Right cardiac atrium (tissue), 5 donors: ENCODE measurements around the gene ETF1. TPM values are rescaled to one million over a fixed set of nuclear protein-coding genes. Genes with fewer than 3 reads are reported as not detected.
A peak's percentile ranks its signal among the peaks of the same experiment; 100 is the strongest.

ENCODE experiments used
- ATAC-seq, 2 donors: fragments of 200-7000 bp; cut with Tn5 transposase; one replicate each; pipeline versions ENCODE4 v1.8.0 to v1.9.1; 2020; ENCODE audit warnings: moderate library complexity in 2 of 2, mild to moderate bottlenecking in 1 of 2
- DNase-seq, 3 donors: peaks; one replicate each; pipeline ENCODE4 v3.0.0-alpha.2; 2020
- H3K27ac ChIP-seq: one replicate; pipeline ENCODE4 v1.5.1; 2013; ENCODE audit warnings: mild to moderate bottlenecking, low read length, control low read depth, moderate library complexity
- H3K27me3 ChIP-seq: one replicate; pipeline ENCODE4 v1.6.1; 2013; ENCODE audit not compliant: control insufficient read depth, insufficient read depth
- H3K4me1 ChIP-seq: one replicate; pipeline ENCODE4 v1.6.1; 2013; ENCODE audit warnings: low read length; ENCODE audit not compliant: control insufficient read depth, insufficient read depth
- H3K4me3 ChIP-seq: one replicate; pipeline ENCODE4 v1.5.1; 2013; ENCODE audit warnings: low read length, control low read depth
- H3K9me3 ChIP-seq: one replicate; pipeline ENCODE4 v1.6.1; 2013; ENCODE audit warnings: low read length; ENCODE audit not compliant: control insufficient read depth
- WGBS: extraction: QIAGEN DNeasy Blood & Tissue Kit; methylation state at CpG from one replicate; pipeline ENCODE4 v1.1.7; 2013; 5-methylcytosine and 5-hydroxymethylcytosine counted together
- intact Hi-C, 4 donors: fragments of 100-400 bp; cut with DNase I; formaldehyde crosslinking; loops; one replicate each; pipeline versions ENCODE4 v1.11.0 to v1.14.0; 2022 to 2023
- polyA plus RNA-seq: library from polyadenylated mRNA; stranded (reverse); fragments of 200-250 nt; gene quantifications from one replicate; pipeline ENCODE4 v1.2.3, GENCODE V29; 2013
- total RNA-seq, 4 donors: library from RNA; stranded (reverse); fragmentation: NEBNext Ultra II Directional; extraction: Animal tissue kit (Norgen Biotek cat#: 25700); gene quantifications; one replicate each; pipeline ENCODE4 v1.2.1, GENCODE V29; 2021
- donor health status: healthy with polysubstance abuse.
- donor health status: DM: no; HTN: yes; CAD: no.
- donor health status: DM: no; HTN: no; CAD: no.
- donor health status: DM: no; HTN: yes; CAD: no; lungs with severe emphysema.
- donor health status: DM: yes; HTN: yes; CAD: no.

ETF1 gene
- total and polyA plus RNA-seq, 5 donors = 35.2 to 114 (median 78.4) TPM

GRCh38 chr5:138461343-138462125 lies 81.5 kb downstream of the ETF1 start:
- Histone ChIP-seq H3K4me1 (peaks cover 10% of the 10 kb centered on the region), H3K9me3 (no peaks in the 10 kb centered on the region), H3K27me3 (no peaks in the 10 kb centered on the region), H3K27ac (no peak overlapping the region), H3K4me3 (no peak overlapping the region)
- no peak for ATAC-seq
- intact Hi-C loops = loop anchor here in 1 of 4 donors (10.0 kb wide), 1 partner anchor 83 kb away; the partner anchor contains the start of gene ETF1
- 72% methylated on average over 11 of the region's 11 CpGs for WGBS
- DNase-seq = peak; percentile 50 to 59 (median 58)

GRCh38 chr5:138460032-138460693 lies 82.9 kb downstream of the ETF1 start:
- ATAC-seq (no peak), DNase-seq (no peak)
- 68% methylated on average over 4 of the region's 4 CpGs for WGBS
- no peak overlapping the region for H3K27ac ChIP-seq
- H3K27me3 ChIP-seq = no peaks in the 10 kb centered on the region
- no peak overlapping the region for H3K4me3 ChIP-seq
- intact Hi-C loops = loop anchor here in 1 of 4 donors (10.0 kb wide), 1 partner anchor 85 kb away; the partner anchor contains the start of gene ETF1
- no peaks in the 10 kb centered on the region for H3K9me3 ChIP-seq
- peaks cover 10% of the 10 kb centered on the region for H3K4me1 ChIP-seq

GRCh38 chr5:138459311-138459933 lies 83.6 kb downstream of the ETF1 start:
- H3K27me3 ChIP-seq = no peaks in the 10 kb centered on the region
- DNase-seq (peak; percentile 64 to 83 (median 79)), ATAC-seq (peak in 1 of 2 donors; percentile 34)
- no peak overlapping the region for H3K27ac ChIP-seq
- intact Hi-C loops = no loop called here
- H3K4me1 ChIP-seq = peaks cover 10% of the 10 kb centered on the region
- H3K4me3 ChIP-seq = no peak overlapping the region
- WGBS = 64% methylated on average over 11 of the region's 11 CpGs
- no peaks in the 10 kb centered on the region for H3K9me3 ChIP-seq

GRCh38 chr5:138458856-138459255 lies 84.2 kb downstream of the ETF1 start:
- H3K27ac ChIP-seq = no peak overlapping the region

GRCh38 chr5:138458384-138458783 lies 84.7 kb downstream of the ETF1 start:
- no peaks in the 10 kb centered on the region for H3K9me3 ChIP-seq
- peak in 1 of 3 donors; percentile 64 for DNase-seq
- H3K4me1 ChIP-seq = peaks cover 9% of the 10 kb centered on the region
- intact Hi-C loops = no loop called here
- H3K4me3 ChIP-seq = no peak overlapping the region
- WGBS = 10% methylated on average over 11 of the region's 11 CpGs
- no peak overlapping the region for H3K27ac ChIP-seq
- ATAC-seq = peak; percentile 20 to 45
- H3K27me3 ChIP-seq = no peaks in the 10 kb centered on the region

More at GRCh38 chr5:138458856-138459255, 84.2 kb downstream of the ETF1 start:
- H3K4me3 ChIP-seq = no peak overlapping the region
- whole genome bisulfite sequencing = 72% methylated on average over 9 of the region's 9 CpGs
- H3K27me3 ChIP-seq = no peaks in the 10 kb centered on the region
- DNase-seq = no peak
- ATAC-seq = no peak
- peaks cover 10% of the 10 kb centered on the region for H3K4me1 ChIP-seq
- intact Hi-C loops = no loop called here
- H3K9me3 ChIP-seq = no peaks in the 10 kb centered on the region

- peak in 1 of 3 donors; percentile 44 for DNase-seq
- intact Hi-C loops = no loop called here
- no peak overlapping the region for H3K4me3 ChIP-seq
- 53% methylated on average over 12 of the region's 12 CpGs for WGBS
- no peak overlapping the region for H3K27ac ChIP-seq
- peaks cover 8% of the 10 kb centered on the region for H3K4me1 ChIP-seq
- H3K27me3 ChIP-seq = no peaks in the 10 kb centered on the region
- H3K9me3 ChIP-seq = no peaks in the 10 kb centered on the region
- ATAC-seq = no peak
These were observed 85.3 kb downstream of the ETF1 start for GRCh38 chr5:138457531-138458275.

Other genes with a start within 250 kb of the ETF1 start
- under 1 TPM in 2 of 4 donors, not detected in 2; 0.26 to 0.29 TPM for gene CDC25C, start 211.4 kb downstream of the ETF1 start, total RNA-seq
- gene CDC25C, start 211.4 kb downstream of the ETF1 start, polyA plus RNA-seq = not detected
- 10 to 100 TPM; 20.2 to 25.0 (median 22.8) TPM for gene FAM53C, start 205.0 kb downstream of the ETF1 start, total RNA-seq
- gene FAM53C, start 205.0 kb downstream of the ETF1 start, polyA plus RNA-seq = 16.9 TPM
- 10 to 100 TPM; 44.9 to 56.3 (median 47.5) TPM for gene KDM3B, start 190.6 kb downstream of the ETF1 start, total RNA-seq
- 22.8 TPM for gene KDM3B, start 190.6 kb downstream of the ETF1 start, polyA plus RNA-seq
- 10 to 100 TPM; 29.9 to 58.9 (median 37.2) TPM for gene REEP2, start 104.2 kb downstream of the ETF1 start, total RNA-seq
- 38.7 TPM for gene REEP2, start 104.2 kb downstream of the ETF1 start, polyA plus RNA-seq
- 10 to 100 TPM in 3 of 4 donors, 1 to 10 TPM in 1; 8.4 to 66.5 (median 22.1) TPM for gene EGR1, start 77.8 kb downstream of the ETF1 start, total RNA-seq
- 123 TPM for gene EGR1, start 77.8 kb downstream of the ETF1 start, polyA plus RNA-seq
- 100 to 1,000 TPM; 198 to 242 (median 239) TPM for gene HSPA9, start 32.2 kb upstream of the ETF1 start, total RNA-seq
- gene HSPA9, start 32.2 kb upstream of the ETF1 start, polyA plus RNA-seq = 170 TPM
- 100 to 1,000 TPM; 264 to 360 (median 290) TPM for gene CTNNA1, start 210.2 kb upstream of the ETF1 start, total RNA-seq
- gene CTNNA1, start 210.2 kb upstream of the ETF1 start, polyA plus RNA-seq = 163 TPM